Superior temporal gyrus (tissue), 1 donor: ENCODE measurements around the gene AGPAT4.

Source experiments
- DNase-seq: peaks from one replicate; pipeline ENCODE4 v3.0.0-alpha.2; 2016; ENCODE audit errors: extremely low spot score

The AGPAT4 gene

GRCh38 chr6:161255518-161255917 is 18.3 kb downstream of the AGPAT4 start:
- no peak for DNase-seq

GRCh38 chr6:161254464-161255253 is 19.2 kb downstream of the AGPAT4 start:
- DNase-seq, result peak; percentile 61

- DNase-seq, result peak; percentile 9
These were observed 19.8 kb downstream of the AGPAT4 start for GRCh38 chr6:161254126-161254463.

- no peak for DNase-seq
These were observed 22.5 kb downstream of the AGPAT4 start for GRCh38 chr6:161251345-161251744.

- no peak for DNase-seq
These were observed 24.5 kb downstream of the AGPAT4 start for GRCh38 chr6:161249327-161249726.

GRCh38 chr6:161246725-161247124 is 27.1 kb downstream of the AGPAT4 start:
- DNase-seq, result no peak

- DNase-seq, result no peak
These were observed 28.5 kb downstream of the AGPAT4 start for GRCh38 chr6:161245363-161245762.

GRCh38 chr6:161244725-161245124 is 29.1 kb downstream of the AGPAT4 start:
- no peak for DNase-seq

- peak; percentile 67 for DNase-seq
These were observed 30.8 kb downstream of the AGPAT4 start for GRCh38 chr6:161242779-161243693.

- no peak for DNase-seq
These were observed 31.7 kb downstream of the AGPAT4 start for GRCh38 chr6:161242113-161242512.

- DNase-seq, result no peak
These were observed 34.9 kb downstream of the AGPAT4 start for GRCh38 chr6:161239001-161239400.

- no peak for DNase-seq
These were observed 35.4 kb downstream of the AGPAT4 start for GRCh38 chr6:161238500-161238899.

GRCh38 chr6:161238081-161238480 is 35.8 kb downstream of the AGPAT4 start:
- no peak for DNase-seq

- no peak for DNase-seq
These were observed 36.7 kb downstream of the AGPAT4 start for GRCh38 chr6:161237176-161237575.

- peak; percentile 55 for DNase-seq
These were observed 37.9 kb downstream of the AGPAT4 start for GRCh38 chr6:161235776-161236633.

GRCh38 chr6:161233986-161234661 is 39.7 kb downstream of the AGPAT4 start:
- peak; percentile 84 for DNase-seq

- DNase-seq, result no peak
These were observed 41.4 kb downstream of the AGPAT4 start for GRCh38 chr6:161232467-161232866.

- DNase-seq, result no peak
These were observed 41.9 kb downstream of the AGPAT4 start for GRCh38 chr6:161232010-161232409.

- no peak for DNase-seq
These were observed 43.5 kb downstream of the AGPAT4 start for GRCh38 chr6:161230339-161230738.

- DNase-seq, result peak; percentile 83
These were observed 44.8 kb downstream of the AGPAT4 start for GRCh38 chr6:161228921-161229591.

GRCh38 chr6:161228096-161228495 is 45.8 kb downstream of the AGPAT4 start:
- peak; percentile 64 for DNase-seq
